H1 (cell line): ENCODE data around the gene DDX42.
"Not testable (repeated sequence)": the region's sequence is repeated elsewhere in the genome, so short reads cannot be mapped to it uniquely, and the experiment has no call there.

Experiments used
- CTCF ChIP-seq, 3 experiments: IDR thresholded peaks; 1 replicate in 2 of 3; 2 replicates in 1 of 3; pipeline versions ENCODE4 v1.5.1 to v1.6.1; 2011; ENCODE audit warnings: low read length in 3 of 3, mild to moderate bottlenecking in 3 of 3, inconsistent platforms in 2 of 3, low read depth in 1 of 3, moderate library complexity in 1 of 3; ENCODE audit not compliant: insufficient read depth in 1 of 3; ENCODE audit errors: control extremely low read depth in 1 of 3
- POLR2A ChIP-seq, 2 experiments: IDR thresholded peaks; 1 replicate in 1 of 2; 2 replicates in 1 of 2; pipeline ENCODE4 v1.6.1; 2011; ENCODE audit warnings: low read depth in 2 of 2, low read length in 2 of 2, mild to moderate bottlenecking in 2 of 2; ENCODE audit errors: control extremely low read depth in 1 of 2
- TCF12 ChIP-seq: IDR thresholded peaks from 2 replicates; pipeline ENCODE4 v1.6.1; 2011; ENCODE audit warnings: low read depth, mild to moderate bottlenecking, low read length
- ZNF274 ChIP-seq: IDR thresholded peaks from 2 replicates; pipeline ENCODE4 v1.7.0; 2012; ENCODE audit warnings: low read length, borderline replicate concordance; ENCODE audit errors: extremely low read depth

- not testable (repeated sequence) for TF ChIP-seq CTCF (IDR thresholded peaks at IDR 0.05; ENCODE audit: control extremely low read depth in 1 of 3, insufficient read depth in 1 of 3, low read depth in 1 of 3, low read length in 3 of 3); ZNF274; TCF12; POLR2A (IDR thresholded peaks at IDR 0.05; ENCODE audit: control extremely low read depth in 1 of 2, low read depth in 2 of 2, low read length in 2 of 2)
Observed at GRCh38 chr17:63796375-63796774, 22.4 kb downstream of the DDX42 start.
